K562 (cell line): Measurements from ENCODE around the gene SRPK3. TPM values are rescaled to one million over a fixed set of nuclear protein-coding genes. Genes with fewer than 3 reads are reported as not detected.
"Not testable (repeated sequence)": the region's sequence is repeated elsewhere in the genome, so short reads cannot be mapped to it uniquely, and the experiment has no call there.

ENCODE experiments used
- ATAC-seq: fragments of 200-7000 bp; cut with Tn5 transposase; 3 replicates; pipeline ENCODE4 v1.9.1; 2020; ENCODE audit warnings: moderate library complexity
- BruUV-seq: library from RNA; stranded (reverse); fragments of 400-500 nt; replicated peaks from 2 replicates; lab custom pipeline; 2021; lab: Mats Ljungman, UMichigan
- CTCF ChIA-PET: fragments of 300-600 bp; formaldehyde crosslinking; extraction: SDS; loops from one replicate; lab custom pipeline; 2021; ENCODE audit warnings: low intra/inter-chr PET ratio; lab: Yijun Ruan, JAX
- POLR2A ChIA-PET: fragments of 300-600, 350-650 bp; sonication (Branson Sonifier 250); formaldehyde crosslinking; extraction: SDS; loops from one replicate; lab custom pipeline; 2021; ENCODE audit warnings: antibody characterized with exemption, inconsistent platforms; lab: Yijun Ruan, JAX
- DNase-seq, 4 experiments: peaks; one replicate each; pipeline versions ENCODE4 v3.0.0 to v3.0.0-alpha.2; 2011 to 2018; ENCODE audit warnings: low spot score in 3 of 4, mixed read lengths in 3 of 4; ENCODE audit errors: extremely low read depth in 1 of 4
- FAIRE-seq: peaks from 2 replicates; lab custom pipeline; 2011; peaks lifted over from hg19 to GRCh38; lab: Jason Lieb, UNC
- H2AFZ ChIP-seq: 2 replicates; pipeline ENCODE4 v1.6.0; 2011; ENCODE audit warnings: low read depth, low read length, control low read depth, inconsistent platforms
- H3K27ac ChIP-seq: fragments of 200-600 bp; 3 replicates; pipeline ENCODE4 v1.8.0; 2011; ENCODE audit warnings: low read depth, mild to moderate bottlenecking, control low read depth, inconsistent platforms, low read length, moderate library complexity, mixed read lengths; ENCODE audit errors: extremely low read depth
- H3K27me3 ChIP-seq, 2 experiments: fragments of 300-600 bp in 1 of 2; 2 replicates in 1 of 2; 3 replicates in 1 of 2; pipeline versions ENCODE4 v1.6.0 to v1.8.0; 2011; ENCODE audit warnings: inconsistent platforms in 2 of 2, low read length in 2 of 2, mild to moderate bottlenecking in 1 of 2, mixed read lengths in 1 of 2, moderate library complexity in 1 of 2; ENCODE audit not compliant: control insufficient read depth in 2 of 2, insufficient read depth in 2 of 2
- H3K36me3 ChIP-seq: fragments of 300-600 bp; 3 replicates; pipeline ENCODE4 v1.8.0; 2011; ENCODE audit warnings: mild to moderate bottlenecking, low read length, inconsistent platforms; ENCODE audit not compliant: control insufficient read depth, insufficient read depth
- H3K4me1 ChIP-seq, 2 experiments: fragments of 200-600 bp in 1 of 2; replicated peaks in 1 of 2; 2 replicates in 1 of 2; 3 replicates in 1 of 2; pipeline versions ENCODE4 v1.5.1 to v1.8.0; 2011; ENCODE audit warnings: inconsistent platforms in 2 of 2, low read length in 2 of 2, mild to moderate bottlenecking in 1 of 2, mixed read lengths in 1 of 2, moderate library complexity in 1 of 2; ENCODE audit not compliant: control insufficient read depth in 2 of 2, insufficient read depth in 2 of 2
- H3K4me2 ChIP-seq: 2 replicates; pipeline ENCODE4 v1.6.1; 2011; ENCODE audit warnings: low read length, control low read depth, inconsistent platforms, mixed read lengths; ENCODE audit not compliant: insufficient read depth
- H3K4me3 ChIP-seq: fragments of 200-600 bp; sonication (generic), shearing (Covaris generic); 2 replicates; pipeline ENCODE4 v1.5.1; 2016; ENCODE audit warnings: control low read depth, inconsistent platforms
- H3K79me2 ChIP-seq: fragments of 200-600 bp; 3 replicates; pipeline ENCODE4 v1.8.0; 2011; ENCODE audit warnings: low read length, inconsistent platforms; ENCODE audit not compliant: control insufficient read depth, insufficient read depth
- H3K9ac ChIP-seq, 2 experiments: 2 replicates each; pipeline versions ENCODE4 v1.6.0 to v1.6.1; 2011; ENCODE audit warnings: low read depth in 2 of 2, low read length in 2 of 2, control low read depth in 1 of 2, inconsistent platforms in 1 of 2, mild to moderate bottlenecking in 1 of 2, mixed read lengths in 1 of 2; ENCODE audit not compliant: insufficient read depth in 1 of 2
- H3K9me1 ChIP-seq: one replicate; pipeline ENCODE4 v1.6.0; 2011; ENCODE audit warnings: inconsistent platforms, mild to moderate bottlenecking, low read length, moderate library complexity; ENCODE audit not compliant: control insufficient read depth, insufficient read depth
- H3K9me3 ChIP-seq: replicated peaks from 2 replicates; pipeline ENCODE4 v1.5.1; 2011; ENCODE audit warnings: low read depth, low read length, inconsistent platforms; ENCODE audit not compliant: control insufficient read depth, insufficient read depth
- H4K20me1 ChIP-seq: replicated peaks from 2 replicates; pipeline ENCODE4 v1.6.1; 2011; ENCODE audit warnings: low read length, inconsistent platforms, mixed read lengths; ENCODE audit not compliant: control insufficient read depth, insufficient read depth
- WGBS: fragments of 100-300 bp; shearing (Covaris generic); methylation state at CpG from one replicate; pipeline ENCODE4 v1.1.6; 2016; ENCODE audit warnings: low coverage, mixed read lengths; ENCODE audit not compliant: insufficient coverage; ENCODE audit errors: missing lambda C conversion rate; 5-methylcytosine and 5-hydroxymethylcytosine counted together
- in situ Hi-C: fragments of 300-500 bp; cut with MboI; formaldehyde crosslinking; loops from 4 replicates; pipeline ENCODE4 v1.15.0; 2018; ENCODE audit warnings: inconsistent platforms, mixed read lengths
- intact Hi-C: fragments of 100-400 bp; cut with micrococcal nuclease; formaldehyde crosslinking; loops from 2 replicates; pipeline ENCODE4 v1.14.2; 2022
- polyA plus RNA-seq, 8 experiments: library from polyadenylated mRNA; depleted of rRNA in 4 of 8; stranded (reverse) in 5 of 8; unstranded in 3 of 8; fragments of >200 nt; fragmentation: Nextera tagmentation in 2 of 8; fragmentation: Illumina TruSeq in 1 of 8; extraction: Ambion mirVana in 2 of 8; extraction: Trizol in 1 of 8; gene quantifications; 2 replicates each; pipeline versions ENCODE4 v1.2.1 to v1.2.3, GENCODE V29; 2011 to 2014; ENCODE audit warnings: inconsistent platforms in 1 of 8, missing spikeins in 1 of 8
- total RNA-seq, 7 experiments: library from RNA; depleted of rRNA in 6 of 7; stranded (reverse); fragments of >200 nt in 6 of 7; fragmentation: Illumina TruSeq in 2 of 7; extraction: Trizol in 2 of 7; gene quantifications; 2 replicates each; pipeline versions ENCODE4 v1.2.1 to v1.2.3, GENCODE V29; 2011 to 2021; ENCODE audit warnings: low replicate concordance in 1 of 7

SRPK3 gene
- total and polyA plus RNA-seq, 9 of the 15 experiments (the other 6 are each of a cell fraction or from before 2014, with no cell fraction given), result 0.01 to 0.09 (median 0.04) TPM; not detected in 2

- H3K79me2 ChIP-seq, H3K9ac ChIP-seq, FAIRE-seq, H3K4me2 ChIP-seq, in situ Hi-C loops, POLR2A ChIA-PET, H4K20me1 ChIP-seq, H3K27ac ChIP-seq, intact Hi-C loops, ATAC-seq, H2AFZ ChIP-seq, H3K36me3 ChIP-seq, BruUV-seq, DNase-seq, H3K9me1 ChIP-seq, CTCF ChIA-PET, H3K4me3 ChIP-seq, H3K9me3 ChIP-seq, H3K27me3 ChIP-seq: not testable (repeated sequence)
- H3K4me1 ChIP-seq, result peaks cover 0 to 30% of the 10 kb centered on the region in 2 experiments; a peak in 3 of 5 replicates
- WGBS, result 82% methylated on average over 5 of the region's 6 CpGs
These were observed 33.9 kb upstream of the SRPK3 start for GRCh38 chrX:153746991-153747390.

GRCh38 chrX:153749017-153749416 is 31.8 kb upstream of the SRPK3 start:
- ATAC-seq, BruUV-seq, H2AFZ ChIP-seq, FAIRE-seq, DNase-seq, CTCF ChIA-PET, H3K9ac ChIP-seq, POLR2A ChIA-PET, H3K27ac ChIP-seq, H3K4me2 ChIP-seq, intact Hi-C loops, H3K9me1 ChIP-seq, H4K20me1 ChIP-seq, H3K9me3 ChIP-seq, in situ Hi-C loops, H3K36me3 ChIP-seq, H3K79me2 ChIP-seq, H3K27me3 ChIP-seq, H3K4me3 ChIP-seq: not testable (repeated sequence)
- WGBS, result 86% methylated on average over 5 of the region's 7 CpGs
- H3K4me1 ChIP-seq, result peaks cover 0 to 13% of the 10 kb centered on the region in 2 experiments; a peak in 3 of 5 replicates
